ENCODE data around the gene KRTAP10-7. TPM values are rescaled to one million over a fixed set of nuclear protein-coding genes. Genes with fewer than 3 reads are reported as not detected.
"Not testable (repeated sequence)": the region's sequence is repeated elsewhere in the genome, so short reads cannot be mapped to it uniquely, and the experiment has no call there.

Gene KRTAP10-7, protein sequence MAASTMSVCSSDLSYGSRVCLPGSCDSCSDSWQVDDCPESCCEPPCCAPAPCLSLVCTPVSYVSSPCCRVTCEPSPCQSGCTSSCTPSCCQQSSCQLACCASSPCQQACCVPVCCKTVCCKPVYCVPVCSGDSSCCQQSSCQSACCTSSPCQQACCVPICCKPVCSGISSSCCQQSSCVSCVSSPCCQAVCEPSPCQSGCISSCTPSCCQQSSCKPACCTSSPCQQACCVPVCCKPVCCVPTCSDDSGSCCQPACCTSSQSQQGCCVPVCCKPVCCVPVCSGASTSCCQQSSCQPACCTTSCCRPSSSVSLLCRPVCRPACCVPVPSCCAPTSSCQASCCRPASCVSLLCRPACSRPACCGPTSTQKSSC
- total RNA-seq (not detected), polyA plus RNA-seq (ENCODE audit: insufficient read depth in 1 of 8, insufficient read length in 8 of 8, low replicate concordance in 1 of 8) (not detected)
- long read RNA-seq, donor 1: 0 reads
- long read RNA-seq, donor 2: 0 reads
- long read RNA-seq, donor 3: 0 reads
- long read RNA-seq, donor 4: 0 reads
- long read RNA-seq, donor 5: 0 reads
- long read RNA-seq, donor 6: 0 reads
- long read RNA-seq, donor 7: 0 reads
- long read RNA-seq, donor 8: 0 reads
- long read RNA-seq, donor 9: 0 reads
- long read RNA-seq, donor 10: 0 reads
- long read RNA-seq, donor 11: 0 reads

GRCh38 chr21:44600118-44600978 lies at the start of gene KRTAP10-7:
Gene KRTAP10-7 (plus strand): TSS chr21:44600597. CDS start chr21:44600622, 25 bp downstream.
- not testable (repeated sequence) for H3K27ac ChIP-seq (ENCODE audit: low read length); H3K4me3 ChIP-seq (ENCODE audit: low read length); H3K36me3 ChIP-seq (ENCODE audit: control insufficient read depth, insufficient read depth, low read length); H3K9me3 ChIP-seq (replicated peaks; ENCODE audit: control insufficient read depth, low read depth, low read length); H3K27me3 ChIP-seq (ENCODE audit: control insufficient read depth, insufficient read depth, low read length); H3K4me1 ChIP-seq (ENCODE audit: control insufficient read depth, insufficient read depth, low read length); DNase-seq
- WGBS (ENCODE audit: insufficient coverage): 81% methylated on average over 5 of the region's 23 CpGs

- Histone ChIP-seq H3K4me3 (ENCODE audit: low read length) (no peak overlapping the region), H3K36me3 (ENCODE audit: control insufficient read depth, insufficient read depth, low read length) (no peaks in the 10 kb centered on the region), H3K4me1 (ENCODE audit: control insufficient read depth, insufficient read depth, low read length) (peaks cover 2% of the 10 kb centered on the region), H3K9me3 (replicated peaks; ENCODE audit: control insufficient read depth, low read depth, low read length) (no peaks in the 10 kb centered on the region), H3K27me3 (ENCODE audit: control insufficient read depth, insufficient read depth, low read length) (peaks cover 6% of the 10 kb centered on the region), H3K27ac (ENCODE audit: low read length) (no peak overlapping the region)
- 58% methylated on average over 9 of the region's 10 CpGs for WGBS (ENCODE audit: insufficient coverage)
- no peak for DNase-seq
Observed at GRCh38 chr21:44550807-44551206, 49.6 kb upstream of the KRTAP10-7 start.

- Histone ChIP-seq H3K4me1 (ENCODE audit: control insufficient read depth, insufficient read depth, low read length) (peaks cover 2% of the 10 kb centered on the region), H3K27ac (ENCODE audit: low read length) (no peak within 1 kb of the TSS), H3K36me3 (ENCODE audit: control insufficient read depth, insufficient read depth, low read length) (no peaks in the 10 kb centered on the region), H3K9me3 (replicated peaks; ENCODE audit: control insufficient read depth, low read depth, low read length) (no peaks in the 10 kb centered on the region), H3K4me3 (ENCODE audit: low read length) (no peak within 1 kb of the TSS), H3K27me3 (ENCODE audit: control insufficient read depth, insufficient read depth, low read length) (peaks cover 6% of the 10 kb centered on the region)
- WGBS (ENCODE audit: insufficient coverage): 44% methylated on average over 9 of the region's 17 CpGs
- no peak for DNase-seq
Observed at GRCh38 chr21:44551340-44551961, 48.9 kb upstream of the KRTAP10-7 start, which contains the start of gene KRTAP10-2. Gene KRTAP10-2 (minus strand): TSS chr21:44551505. CDS start chr21:44551458, 47 bp downstream.

GRCh38 chr21:44552136-44552535 lies 48.3 kb upstream of the KRTAP10-7 start:
- H3K27ac ChIP-seq (ENCODE audit: low read length): no peak overlapping the region
- H3K4me3 ChIP-seq (ENCODE audit: low read length): no peak overlapping the region
- peaks cover 2% of the 10 kb centered on the region for H3K4me1 ChIP-seq (ENCODE audit: control insufficient read depth, insufficient read depth, low read length)
- WGBS (ENCODE audit: insufficient coverage): 78% methylated on average over 6 of the region's 6 CpGs
- H3K36me3 ChIP-seq (ENCODE audit: control insufficient read depth, insufficient read depth, low read length): no peaks in the 10 kb centered on the region
- no peak for DNase-seq
- peaks cover 9% of the 10 kb centered on the region for H3K27me3 ChIP-seq (ENCODE audit: control insufficient read depth, insufficient read depth, low read length)
- no peaks in the 10 kb centered on the region for H3K9me3 ChIP-seq (replicated peaks; ENCODE audit: control insufficient read depth, low read depth, low read length)

DNA sequence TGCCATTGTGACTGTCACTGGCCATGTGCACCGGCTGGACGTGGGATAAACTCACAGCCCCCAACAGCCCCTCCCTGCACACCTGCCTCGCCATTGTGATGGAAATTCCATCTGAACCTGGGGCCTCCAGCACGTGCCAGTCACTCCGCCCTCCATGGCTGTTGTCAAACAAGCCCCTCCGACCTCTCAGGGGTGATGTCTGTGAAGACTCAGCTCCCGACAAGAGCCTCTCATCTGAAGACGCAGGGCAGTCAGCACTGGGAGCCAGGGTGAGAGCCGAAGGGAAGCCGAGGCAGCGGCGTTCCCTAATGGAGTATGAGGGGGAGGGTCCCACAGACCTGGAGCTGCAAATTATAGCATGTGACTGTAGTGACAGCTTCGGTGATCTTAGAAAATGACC lies 47.7 kb upstream of the KRTAP10-7 start:
- Histone ChIP-seq H3K4me3 (ENCODE audit: low read length) (no peak overlapping the region), H3K27ac (ENCODE audit: low read length) (no peak overlapping the region), H3K9me3 (replicated peaks; ENCODE audit: control insufficient read depth, low read depth, low read length) (no peaks in the 10 kb centered on the region), H3K27me3 (ENCODE audit: control insufficient read depth, insufficient read depth, low read length) (peaks cover 12% of the 10 kb centered on the region), H3K36me3 (ENCODE audit: control insufficient read depth, insufficient read depth, low read length) (no peaks in the 10 kb centered on the region), H3K4me1 (ENCODE audit: control insufficient read depth, insufficient read depth, low read length) (peaks cover 5% of the 10 kb centered on the region)
- no peak for DNase-seq
- WGBS (ENCODE audit: insufficient coverage): 67% methylated on average over 13 of the region's 13 CpGs

DNA sequence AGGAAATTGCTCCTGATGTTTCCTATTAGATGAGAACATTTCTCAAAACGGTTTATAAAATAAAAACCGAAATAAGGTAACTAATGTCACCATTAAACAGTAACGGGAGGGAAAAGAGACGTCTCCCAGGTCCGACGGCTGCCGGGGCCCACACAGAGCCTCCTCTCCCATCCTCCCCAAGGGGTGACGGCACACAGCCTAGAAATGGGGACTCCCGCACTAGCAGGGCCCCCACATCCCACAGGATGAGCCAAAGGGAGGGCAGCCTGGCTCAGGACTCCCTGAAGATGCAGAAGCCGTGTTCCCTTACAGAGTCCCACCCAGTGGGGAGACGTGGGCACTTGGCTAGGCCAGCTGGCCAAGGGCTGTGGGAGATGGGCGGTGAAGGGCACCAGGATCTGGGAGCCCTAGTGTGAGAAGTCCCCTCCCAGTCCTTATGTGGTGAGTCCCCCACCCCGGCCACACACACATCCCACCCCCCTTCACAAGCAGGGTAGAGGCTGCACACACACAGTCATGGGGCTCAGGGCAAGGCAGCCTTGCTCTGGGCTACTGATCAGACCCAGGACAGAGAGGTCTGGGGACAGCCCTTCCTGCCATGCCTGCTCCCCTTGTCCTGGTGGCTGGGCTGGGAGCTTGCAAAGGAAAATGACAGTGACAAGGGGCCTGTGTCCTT lies 45.1 kb upstream of the KRTAP10-7 start:
- H3K4me3 ChIP-seq (ENCODE audit: low read length): no peak overlapping the region
- no peaks in the 10 kb centered on the region for H3K36me3 ChIP-seq (ENCODE audit: control insufficient read depth, insufficient read depth, low read length)
- peaks cover 9% of the 10 kb centered on the region for H3K27me3 ChIP-seq (ENCODE audit: control insufficient read depth, insufficient read depth, low read length)
- WGBS (ENCODE audit: insufficient coverage): 55% methylated on average over 2 of the region's 13 CpGs
- H3K9me3 ChIP-seq (replicated peaks; ENCODE audit: control insufficient read depth, low read depth, low read length): no peaks in the 10 kb centered on the region
- no peak for DNase-seq
- peaks cover 3% of the 10 kb centered on the region for H3K4me1 ChIP-seq (ENCODE audit: control insufficient read depth, insufficient read depth, low read length)
- no peak overlapping the region for H3K27ac ChIP-seq (ENCODE audit: low read length)

DNA sequence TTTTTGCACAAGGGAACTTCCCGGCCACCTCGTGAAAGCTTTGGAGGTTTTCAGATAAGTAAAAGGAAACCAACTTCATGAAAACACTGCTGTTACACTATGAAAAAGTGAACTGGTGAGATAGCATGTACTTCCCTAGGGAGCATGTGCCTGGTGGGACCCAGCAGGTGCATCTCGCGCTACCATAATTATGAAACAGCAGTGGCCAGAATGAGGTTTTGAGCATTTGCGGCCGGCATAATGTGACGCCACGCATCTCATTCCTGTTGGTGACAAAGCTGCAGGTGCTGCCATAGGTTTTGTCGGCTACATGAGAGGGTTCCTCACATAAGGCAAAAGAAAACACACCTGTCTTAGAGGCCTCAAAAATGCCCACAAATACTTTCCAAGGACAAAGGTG lies 43.5 kb upstream of the KRTAP10-7 start:
- H3K9me3 ChIP-seq (replicated peaks; ENCODE audit: control insufficient read depth, low read depth, low read length): no peaks in the 10 kb centered on the region
- H3K27ac ChIP-seq (ENCODE audit: low read length): no peak overlapping the region
- H3K4me1 ChIP-seq (ENCODE audit: control insufficient read depth, insufficient read depth, low read length): peaks cover 3% of the 10 kb centered on the region
- no peaks in the 10 kb centered on the region for H3K36me3 ChIP-seq (ENCODE audit: control insufficient read depth, insufficient read depth, low read length)
- no peak overlapping the region for H3K4me3 ChIP-seq (ENCODE audit: low read length)
- DNase-seq: no peak
- H3K27me3 ChIP-seq (ENCODE audit: control insufficient read depth, insufficient read depth, low read length): peaks cover 9% of the 10 kb centered on the region
- 81% methylated on average over 7 of the region's 9 CpGs for WGBS (ENCODE audit: insufficient coverage)

- no peaks in the 10 kb centered on the region for H3K36me3 ChIP-seq (ENCODE audit: control insufficient read depth, insufficient read depth, low read length)
- no peak for DNase-seq
- H3K9me3 ChIP-seq (replicated peaks; ENCODE audit: control insufficient read depth, low read depth, low read length): no peaks in the 10 kb centered on the region
- WGBS (ENCODE audit: insufficient coverage): 55% methylated on average over 25 of the region's 30 CpGs
- peaks cover 9% of the 10 kb centered on the region for H3K27me3 ChIP-seq (ENCODE audit: control insufficient read depth, insufficient read depth, low read length)
- no peak overlapping the region for H3K4me3 ChIP-seq (ENCODE audit: low read length)
- no peak overlapping the region for H3K27ac ChIP-seq (ENCODE audit: low read length)
- peaks cover 3% of the 10 kb centered on the region for H3K4me1 ChIP-seq (ENCODE audit: control insufficient read depth, insufficient read depth, low read length)
Observed at GRCh38 chr21:44557491-44558328, 42.7 kb upstream of the KRTAP10-7 start.

DNA sequence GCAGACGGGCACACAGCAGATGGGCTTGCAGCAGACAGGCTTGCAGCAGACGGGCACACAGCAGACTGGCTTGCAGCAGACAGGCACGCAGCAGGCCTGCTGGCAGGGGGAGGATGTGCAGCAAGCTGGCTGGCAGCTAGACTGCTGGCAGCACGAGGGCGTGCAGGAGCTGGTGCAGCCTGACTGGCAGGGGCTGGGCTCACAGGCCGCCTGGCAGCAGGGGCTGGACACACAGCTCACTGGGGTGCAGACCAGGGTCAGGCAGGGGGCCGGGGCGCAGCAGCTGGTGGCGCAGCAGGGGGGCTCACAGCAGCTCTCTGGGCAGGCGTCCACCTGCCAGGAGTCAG lies 42.1 kb upstream of the KRTAP10-7 start:
- not testable (repeated sequence) for H3K9me3 ChIP-seq (replicated peaks; ENCODE audit: control insufficient read depth, low read depth, low read length); H3K4me3 ChIP-seq (ENCODE audit: low read length); H3K27ac ChIP-seq (ENCODE audit: low read length); H3K36me3 ChIP-seq (ENCODE audit: control insufficient read depth, insufficient read depth, low read length); DNase-seq; H3K27me3 ChIP-seq (ENCODE audit: control insufficient read depth, insufficient read depth, low read length); H3K4me1 ChIP-seq (ENCODE audit: control insufficient read depth, insufficient read depth, low read length)
- 64% methylated on average over 4 of the region's 10 CpGs for WGBS (ENCODE audit: insufficient coverage)

Measured in muscle of leg (tissue), 16 donors.